ENCODE results near the gene P4HA1. TPM values are rescaled to one million over a fixed set of nuclear protein-coding genes. Genes with fewer than 3 reads are reported as not detected.
"Not testable (repeated sequence)": the region's sequence is repeated elsewhere in the genome, so short reads cannot be mapped to it uniquely, and the experiment has no call there.

Gene P4HA1
- total RNA-seq, 2 experiments from 2014 or later, result 37.4 to 38.9 TPM

DNA sequence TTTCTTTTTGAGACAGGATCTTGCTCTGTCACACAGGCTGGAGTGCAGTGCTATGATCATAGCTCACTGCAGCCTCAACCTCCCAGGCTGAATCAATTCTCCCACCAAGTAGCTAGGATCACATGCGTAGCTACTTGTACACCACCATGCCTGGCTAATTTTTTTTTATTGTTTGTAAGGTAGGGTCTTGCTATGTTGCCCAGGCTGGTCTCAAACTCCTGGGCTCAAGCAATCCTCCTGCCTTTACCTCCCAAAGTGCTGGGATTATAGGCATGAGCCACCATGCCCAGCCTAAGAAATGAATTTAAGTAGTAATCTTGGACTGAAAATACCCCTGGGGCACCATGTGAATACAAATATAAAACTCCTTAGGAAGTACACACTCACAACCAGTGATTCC is 19.4 kb upstream of the P4HA1 start:
- Mint-ChIP-seq H3K36me3 (ENCODE audit: low read depth) (peaks cover 7% of the 10 kb centered on the region), H3K4me1 (ENCODE audit: low read depth) (peaks cover 4% of the 10 kb centered on the region), H3K9me3 (ENCODE audit: insufficient read depth) (no peaks in the 10 kb centered on the region), H3K27me3 (ENCODE audit: low read depth) (no peaks in the 10 kb centered on the region), H3K27ac (no peak overlapping the region), H3K4me3 (no peak overlapping the region)
- ChIA-PET CTCF (interaction anchor here (0.7 kb wide), 1 partner anchor 59 kb away, joined by 5 read pairs; no protein-coding TSS in a partner anchor), POLR2A (no interaction called here)
- DNase-seq (no peak), ATAC-seq (no peak)

DNA sequence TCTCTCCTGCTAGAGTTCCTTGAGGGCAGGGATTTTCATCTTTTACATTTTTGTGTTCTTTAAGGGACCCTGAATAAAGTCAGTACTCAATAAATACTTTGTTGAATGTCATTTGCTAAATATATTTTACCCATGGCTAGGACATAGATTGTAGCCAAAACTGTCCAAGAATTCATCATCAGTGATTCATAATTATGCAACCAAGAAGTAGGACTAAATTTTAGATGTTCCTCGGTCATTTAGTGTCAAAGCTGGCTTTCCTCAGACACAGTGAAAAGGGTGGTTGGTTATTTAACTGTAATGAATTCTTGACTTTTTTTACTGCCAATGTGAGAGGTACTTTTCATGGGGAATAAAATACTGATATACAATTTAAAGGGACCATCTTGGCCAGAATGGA is 16.9 kb upstream of the P4HA1 start:
- ChIA-PET POLR2A (interaction anchor here (1.2 kb wide), 1 partner anchor 16 kb away, joined by 4 read pairs; the partner anchor contains the start of gene P4HA1), CTCF (interaction anchor here (1.0 kb wide), 1 partner anchor 17 kb away, joined by 6 read pairs; the partner anchor contains the start of gene P4HA1)
- Mint-ChIP-seq H3K36me3 (ENCODE audit: low read depth) (peaks cover 25% of the 10 kb centered on the region), H3K4me1 (ENCODE audit: low read depth) (peaks cover 15% of the 10 kb centered on the region), H3K9me3 (ENCODE audit: insufficient read depth) (peaks cover 3% of the 10 kb centered on the region), H3K27me3 (ENCODE audit: low read depth) (no peaks in the 10 kb centered on the region), H3K27ac (no peak overlapping the region), H3K4me3 (no peak overlapping the region)
- ATAC-seq (no peak), DNase-seq (no peak)

DNA sequence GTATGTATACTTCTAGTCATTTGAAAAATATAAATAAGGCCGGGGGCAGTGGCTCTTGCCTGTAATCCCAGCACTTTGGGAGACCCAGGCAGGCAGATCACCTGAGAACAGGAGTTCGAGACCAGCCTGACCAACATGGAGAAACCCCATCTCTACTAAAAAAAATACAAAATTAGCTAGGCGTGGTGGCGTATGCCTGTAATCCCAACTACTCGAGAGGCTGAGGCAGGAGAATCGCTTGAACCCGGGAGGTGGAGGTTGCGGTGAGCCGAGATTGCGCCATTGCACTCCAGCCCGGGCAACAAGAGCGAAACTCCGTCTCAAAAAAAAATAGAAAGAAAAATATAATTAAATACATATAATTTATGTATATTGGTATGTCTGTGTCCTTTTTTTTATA is 15.4 kb upstream of the P4HA1 start:
- CTCF ChIA-PET, result interaction anchor here (3.2 kb wide), 1 partner anchor 16 kb away, joined by 36 read pairs; the partner anchor contains the start of gene P4HA1
- POLR2A ChIA-PET, result interaction anchor here (0.6 kb wide), 1 partner anchor 13 kb away, joined by 4 read pairs; no protein-coding TSS in a partner anchor
- peaks cover 15% of the 10 kb centered on the region for H3K4me1 Mint-ChIP-seq (ENCODE audit: low read depth)
- H3K4me3 Mint-ChIP-seq; ATAC-seq; H3K27me3 Mint-ChIP-seq (ENCODE audit: low read depth); DNase-seq; H3K27ac Mint-ChIP-seq; H3K9me3 Mint-ChIP-seq (ENCODE audit: insufficient read depth): not testable (repeated sequence)
- H3K36me3 Mint-ChIP-seq (ENCODE audit: low read depth), result peaks cover 27% of the 10 kb centered on the region

DNA sequence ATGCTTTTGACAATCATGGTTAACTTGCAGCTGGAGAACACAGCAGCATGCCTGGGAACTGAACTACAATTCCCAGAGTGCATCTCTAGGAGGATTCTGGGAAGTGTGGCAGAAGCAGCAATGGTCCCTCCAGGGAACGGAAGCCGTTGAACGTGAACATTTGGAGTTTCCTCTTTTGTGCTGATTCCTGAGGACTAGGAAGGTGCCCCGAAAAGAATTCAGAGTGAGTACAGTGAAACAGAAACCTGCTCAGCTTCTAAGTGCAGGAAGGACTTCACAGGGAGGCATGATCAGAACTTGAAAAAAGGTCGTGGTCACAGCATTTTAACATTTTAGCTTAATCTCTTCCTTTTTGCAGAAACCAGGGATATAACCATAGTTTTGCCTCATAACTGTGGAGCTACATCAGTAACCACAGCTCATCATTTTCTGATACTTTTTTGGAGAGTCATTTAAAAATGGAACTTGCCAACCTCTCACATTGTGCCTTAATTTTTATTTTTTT is 13.7 kb upstream of the P4HA1 start, which contains the start of gene NUDT13:
Gene NUDT13 (plus strand): TSS at position 111 of the 505 bp plus-strand sequence. CDS start 3,911 bp downstream, outside the sequence.
- peaks cover 15% of the 10 kb centered on the region for H3K4me1 Mint-ChIP-seq (ENCODE audit: low read depth)
- no peaks in the 10 kb centered on the region for H3K27me3 Mint-ChIP-seq (ENCODE audit: low read depth)
- H3K9me3 Mint-ChIP-seq (ENCODE audit: insufficient read depth), result peaks cover 3% of the 10 kb centered on the region
- H3K27ac Mint-ChIP-seq, result peak within 1 kb of the TSS; percentile 90
- peak within 1 kb of the TSS; percentile 82 for H3K4me3 Mint-ChIP-seq
- H3K36me3 Mint-ChIP-seq (ENCODE audit: low read depth), result peaks cover 31% of the 10 kb centered on the region
- POLR2A ChIA-PET, result interaction anchor here (0.6 to 2.2 kb wide), 6 partner anchors 8 to 19 kb away, joined by 3 to 9 read pairs (median 4); partner anchors contain the start of gene P4HA1
- ATAC-seq (peak; percentile 84), DNase-seq (peak; percentile 58)
- CTCF ChIA-PET, result interaction anchor here (1.0 to 3.2 kb wide), 5 partner anchors 11 to 50 kb away, joined by 3 to 36 read pairs (median 8); partner anchors contain the start of gene P4HA1

DNA sequence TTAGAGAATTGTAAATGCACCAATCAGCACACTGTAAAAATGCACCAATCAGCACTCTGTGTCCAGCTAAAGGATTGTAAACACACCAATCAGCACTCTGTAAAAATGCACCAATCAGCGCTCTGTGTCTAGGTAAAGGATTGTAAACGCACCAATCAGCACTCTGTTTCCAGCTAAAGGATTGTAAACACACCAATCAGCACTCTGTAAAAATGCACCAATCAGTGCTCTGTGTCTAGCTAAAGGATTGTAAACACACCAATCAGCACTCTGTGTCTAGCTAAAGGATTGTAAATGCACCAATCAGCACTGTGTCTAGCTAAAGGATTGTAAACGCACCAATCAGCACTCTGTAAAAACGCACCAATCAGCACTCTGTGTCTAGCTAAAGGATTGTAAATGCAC is 12.6 kb upstream of the P4HA1 start:
- CTCF ChIA-PET, result interaction anchor here (0.7 to 3.2 kb wide), 3 partner anchors 10 to 420 kb away, joined by 4 to 36 read pairs (median 14); partner anchors contain the start of gene P4HA1
- H3K4me1 Mint-ChIP-seq (ENCODE audit: low read depth), result peaks cover 15% of the 10 kb centered on the region
- ATAC-seq; H3K27me3 Mint-ChIP-seq (ENCODE audit: low read depth); H3K27ac Mint-ChIP-seq; H3K9me3 Mint-ChIP-seq (ENCODE audit: insufficient read depth); DNase-seq; H3K4me3 Mint-ChIP-seq: not testable (repeated sequence)
- POLR2A ChIA-PET, result interaction anchor here (2.2 kb wide), 1 partner anchor 12 kb away, joined by 9 read pairs; the partner anchor contains the start of gene P4HA1
- peaks cover 31% of the 10 kb centered on the region for H3K36me3 Mint-ChIP-seq (ENCODE audit: low read depth)

DNA sequence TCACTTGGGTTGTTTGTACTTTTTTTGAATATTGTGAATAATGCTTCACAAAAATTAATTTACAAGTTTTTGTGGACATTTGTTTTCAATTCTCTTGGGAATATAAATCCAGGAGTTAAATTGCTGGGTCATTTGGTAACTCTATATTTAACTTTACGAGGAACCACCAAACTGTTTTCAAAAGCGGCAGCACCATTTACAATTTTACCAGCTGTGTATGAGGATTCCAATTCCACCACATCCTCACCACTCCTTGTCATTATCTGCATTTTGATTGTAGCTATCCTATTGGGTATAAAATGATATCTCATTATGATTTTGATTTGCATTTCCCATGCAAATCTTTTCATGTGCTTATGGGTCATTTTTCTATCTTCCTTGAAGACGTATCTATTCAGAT is 9.6 kb upstream of the P4HA1 start:
- CTCF ChIA-PET, result no interaction called here
- Mint-ChIP-seq H3K4me3 (no peak overlapping the region), H3K36me3 (ENCODE audit: low read depth) (peaks cover 33% of the 10 kb centered on the region), H3K4me1 (ENCODE audit: low read depth) (peaks cover 13% of the 10 kb centered on the region), H3K27ac (no peak overlapping the region), H3K9me3 (ENCODE audit: insufficient read depth) (peaks cover 3% of the 10 kb centered on the region), H3K27me3 (ENCODE audit: low read depth) (no peaks in the 10 kb centered on the region)
- ATAC-seq (no peak), DNase-seq (no peak)
- POLR2A ChIA-PET, result no interaction called here

DNA sequence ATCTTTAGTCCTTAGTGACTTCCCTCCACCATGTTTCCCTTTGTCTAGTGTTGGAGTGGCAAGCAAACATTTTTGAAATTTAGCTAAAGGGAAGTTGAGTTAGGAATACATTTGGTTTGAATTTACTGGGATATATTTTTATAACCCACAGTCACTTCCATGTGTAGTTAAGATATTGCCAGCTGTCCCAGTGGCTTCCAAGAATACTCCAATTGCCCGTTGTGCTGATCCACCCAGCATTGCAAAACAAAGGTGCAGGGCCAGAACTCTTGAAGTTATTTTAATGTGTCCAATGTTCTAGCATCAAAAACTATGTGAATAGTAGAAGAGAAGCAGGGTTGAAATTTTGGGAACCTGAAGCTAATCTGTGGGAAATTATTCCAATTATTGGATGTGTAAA is 2.5 kb upstream of the P4HA1 start:
- ChIA-PET CTCF (interaction anchor here (0.7 to 3.2 kb wide), 4 partner anchors 11 to 60 kb away, joined by 3 to 16 read pairs (median 8); partner anchors contain the start of gene NUDT13), POLR2A (interaction anchor here (0.7 kb wide), 1 partner anchor 55 kb away, joined by 4 read pairs; no protein-coding TSS in a partner anchor)
- peaks cover 13% of the 10 kb centered on the region for H3K36me3 Mint-ChIP-seq (ENCODE audit: low read depth)

DNA sequence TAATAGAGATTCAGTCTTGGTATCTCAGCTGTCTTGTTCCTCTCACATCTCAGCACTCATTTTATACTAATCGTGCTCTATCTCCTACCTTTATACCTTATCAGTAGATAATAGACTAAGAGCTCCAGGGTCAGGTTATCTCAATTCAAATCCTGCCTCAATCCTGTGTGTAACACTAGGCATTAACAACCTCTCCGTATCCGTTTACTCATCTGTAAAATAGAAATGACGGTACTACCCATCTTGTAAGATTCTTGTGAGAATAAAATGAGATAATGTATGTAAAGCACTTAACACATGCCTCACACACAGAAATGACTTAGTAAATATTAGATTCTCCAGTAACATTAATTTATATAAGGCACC is 622 bp upstream of the P4HA1 start:
- ChIA-PET CTCF (interaction anchor here (0.6 to 4.8 kb wide), 24 partner anchors 13 to 155 kb away, joined by 3 to 86 read pairs (median 4); partner anchors contain the start of genes ECD, FAM149B1 and NUDT13), POLR2A (interaction anchor here (0.6 to 1.9 kb wide), 8 partner anchors 12 to 262 kb away, joined by 3 to 13 read pairs (median 5); partner anchors contain the start of genes ECD, FAM149B1 and NUDT13)
- Mint-ChIP-seq H3K9me3 (ENCODE audit: insufficient read depth) (no peaks in the 10 kb centered on the region), H3K36me3 (ENCODE audit: low read depth) (peaks cover 17% of the 10 kb centered on the region), H3K27me3 (ENCODE audit: low read depth) (no peaks in the 10 kb centered on the region), H3K27ac (peak overlapping the region; percentile 91), H3K4me1 (ENCODE audit: low read depth) (peaks cover 29% of the 10 kb centered on the region), H3K4me3 (peak overlapping the region; percentile 90)
- no peak for DNase-seq
- ATAC-seq, result no peak

More for the DNA sequence above, 2.5 kb upstream of the P4HA1 start:
- Mint-ChIP-seq H3K4me1 (ENCODE audit: low read depth) (peaks cover 18% of the 10 kb centered on the region), H3K27me3 (ENCODE audit: low read depth) (no peaks in the 10 kb centered on the region), H3K27ac (no peak overlapping the region), H3K4me3 (no peak overlapping the region), H3K9me3 (ENCODE audit: insufficient read depth) (no peaks in the 10 kb centered on the region)
- ATAC-seq, result no peak
- DNase-seq, result no peak

DNA sequence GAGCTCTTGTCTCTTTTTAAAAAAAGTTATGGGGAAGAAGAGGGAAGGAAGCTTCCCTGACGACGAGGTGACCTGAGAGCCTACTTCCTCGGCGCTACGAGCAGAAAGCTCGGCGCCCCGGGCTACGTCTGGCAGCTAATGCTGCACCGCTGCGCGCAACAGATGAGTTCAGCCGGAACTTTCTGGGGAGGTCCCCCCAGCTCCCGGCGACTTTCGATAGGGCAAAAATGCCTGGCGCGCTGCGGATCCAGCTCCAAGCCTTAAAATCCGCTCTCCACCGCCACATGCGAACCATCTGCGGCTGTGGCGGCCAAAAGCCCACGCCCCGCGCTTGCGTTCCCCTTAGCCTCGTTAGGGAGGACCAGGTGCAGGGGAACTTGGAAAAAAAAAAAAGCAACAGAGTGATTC is 621 bp downstream of the P4HA1 start:
- no peaks in the 10 kb centered on the region for H3K27me3 Mint-ChIP-seq (ENCODE audit: low read depth)
- peaks cover 21% of the 10 kb centered on the region for H3K36me3 Mint-ChIP-seq (ENCODE audit: low read depth)
- ChIA-PET CTCF (interaction anchor here (0.9 to 4.8 kb wide), 20 partner anchors 9 to 732 kb away, joined by 3 to 86 read pairs (median 5); partner anchors contain the start of genes ECD, FAM149B1, MRPS16 and NUDT13), POLR2A (interaction anchor here (0.7 to 2.1 kb wide), 14 partner anchors 11 to 529 kb away, joined by 3 to 13 read pairs (median 5); partner anchors contain the start of genes CFAP70, DNAJC9, ECD and NUDT13)
- H3K4me1 Mint-ChIP-seq (ENCODE audit: low read depth), result peaks cover 35% of the 10 kb centered on the region
- H3K27ac Mint-ChIP-seq, result peak overlapping the region; percentile 91
- H3K4me3 Mint-ChIP-seq, result peak overlapping the region; percentile 90
- ATAC-seq, result peak; percentile 56
- DNase-seq, result peak; percentile 82
- H3K9me3 Mint-ChIP-seq (ENCODE audit: insufficient read depth), result no peaks in the 10 kb centered on the region

DNA sequence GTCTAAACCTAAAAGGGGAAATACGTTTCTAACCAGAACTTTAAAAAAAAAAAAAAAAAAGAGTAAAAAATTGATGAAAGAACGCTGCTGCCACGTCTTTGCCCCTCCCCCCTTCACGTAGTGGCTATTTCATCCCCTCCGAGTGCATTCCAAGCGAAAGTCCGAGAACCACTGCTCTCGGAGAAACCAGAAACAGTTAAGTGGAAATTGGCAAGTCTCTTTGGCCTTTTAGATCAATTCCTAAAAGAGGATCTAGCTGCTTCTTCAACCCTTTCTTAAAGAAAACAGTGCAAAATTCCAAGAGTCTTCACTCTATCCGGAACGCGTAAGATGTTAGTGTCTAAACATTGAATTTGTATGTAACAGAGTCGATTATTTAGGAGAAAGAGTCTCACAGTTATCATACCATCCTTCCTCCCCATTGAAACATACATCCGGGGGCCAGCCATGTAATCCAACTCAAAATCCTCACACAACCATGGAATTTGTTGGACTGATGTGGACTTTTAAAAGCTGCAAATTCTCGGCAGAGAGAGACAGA is 1.1 kb downstream of the P4HA1 start:
- peak overlapping the region; percentile 90 for H3K4me3 Mint-ChIP-seq
- peaks cover 35% of the 10 kb centered on the region for H3K4me1 Mint-ChIP-seq (ENCODE audit: low read depth)
- H3K27me3 Mint-ChIP-seq (ENCODE audit: low read depth), result no peaks in the 10 kb centered on the region
- no peaks in the 10 kb centered on the region for H3K9me3 Mint-ChIP-seq (ENCODE audit: insufficient read depth)
- peak overlapping the region; percentile 91 for H3K27ac Mint-ChIP-seq
- ChIA-PET CTCF (interaction anchor here (0.9 to 4.8 kb wide), 19 partner anchors 9 to 731 kb away, joined by 3 to 86 read pairs (median 5); partner anchors contain the start of genes ECD, FAM149B1, MRPS16 and NUDT13), POLR2A (interaction anchor here (0.6 to 2.1 kb wide), 16 partner anchors 10 to 538 kb away, joined by 3 to 13 read pairs (median 5); partner anchors contain the start of genes CFAP70, DNAJC9, ECD and NUDT13)
- DNase-seq (peak; percentile 58), ATAC-seq (peak; percentile 1)
- H3K36me3 Mint-ChIP-seq (ENCODE audit: low read depth), result peaks cover 21% of the 10 kb centered on the region

DNA sequence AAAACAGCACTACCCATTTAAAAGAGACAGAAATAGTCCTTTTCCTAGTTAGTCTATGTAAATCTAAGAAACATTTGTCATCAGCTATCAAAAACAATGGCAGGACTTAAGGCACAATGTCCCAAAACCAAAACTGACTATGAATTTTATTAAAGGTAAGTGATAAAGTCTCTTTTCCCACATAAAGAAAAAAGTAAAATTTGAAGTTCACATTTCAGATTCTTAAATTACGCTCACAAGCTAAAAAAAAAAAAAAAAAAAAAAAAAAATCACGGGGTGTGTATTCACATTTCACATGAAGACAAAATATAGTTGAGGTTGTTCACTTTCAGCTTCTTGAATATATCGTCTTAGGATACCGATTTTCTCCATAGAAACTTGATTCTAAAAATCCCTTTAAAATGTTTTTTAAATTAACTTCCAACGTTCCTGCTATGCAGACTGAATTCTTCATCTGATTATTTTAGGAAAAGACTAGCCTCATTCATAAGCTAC is 1.6 kb downstream of the P4HA1 start:
- H3K4me3 Mint-ChIP-seq, result peak overlapping the region; percentile 90
- ChIA-PET POLR2A (interaction anchor here (0.6 to 2.1 kb wide), 9 partner anchors 10 to 537 kb away, joined by 3 to 9 read pairs (median 5); partner anchors contain the start of genes DNAJC9 and NUDT13), CTCF (interaction anchor here (0.9 to 4.8 kb wide), 12 partner anchors 8 to 64 kb away, joined by 3 to 86 read pairs (median 6); partner anchors contain the start of gene NUDT13)
- no peak for ATAC-seq
- DNase-seq, result no peak
- H3K36me3 Mint-ChIP-seq (ENCODE audit: low read depth), result peaks cover 19% of the 10 kb centered on the region
- H3K9me3 Mint-ChIP-seq (ENCODE audit: insufficient read depth), result no peaks in the 10 kb centered on the region
- peak overlapping the region; percentile 91 for H3K27ac Mint-ChIP-seq
- no peaks in the 10 kb centered on the region for H3K27me3 Mint-ChIP-seq (ENCODE audit: low read depth)
- peaks cover 35% of the 10 kb centered on the region for H3K4me1 Mint-ChIP-seq (ENCODE audit: low read depth)

Data from activated CD8-positive, alpha-beta T cell treated with anti-CD3 and anti-CD28 coated beads, Interleukin-2, amount 10 ng/mL, durations not matched to agents 7 days and 5 days (primary cell).